PC-9 (cell line): ENCODE results near the gene DBP. TPM values are rescaled to one million over a fixed set of nuclear protein-coding genes. Genes with fewer than 3 reads are reported as not detected.
"Not testable (repeated sequence)": the region's sequence is repeated elsewhere in the genome, so short reads cannot be mapped to it uniquely, and the experiment has no call there.

Experiments
- Bru-seq: library from RNA; stranded (reverse); fragments of 400-500 nt; gene quantifications from one replicate; lab custom pipeline; 2021; lab: Mats Ljungman, UMichigan
- BruChase-seq, 2 experiments: library from RNA; stranded (reverse); fragments of 400-500 nt; gene quantifications; one replicate each; lab custom pipeline; 2021; lab: Mats Ljungman, UMichigan
- BruUV-seq: library from RNA; stranded (reverse); fragments of 400-500 nt; replicated peaks from 2 replicates; lab custom pipeline; 2021; lab: Mats Ljungman, UMichigan
- CTCF ChIA-PET: fragments of 300-600 bp; sonication (Branson Sonifier 250); formaldehyde crosslinking; loops from one replicate; lab custom pipeline; 2022; ENCODE audit warnings: antibody characterized with exemption; lab: Charles Lee
- POLR2A ChIA-PET: fragments of 300-600 bp; sonication (Branson Sonifier 250); formaldehyde crosslinking; loops from one replicate; lab custom pipeline; 2022; ENCODE audit warnings: antibody characterized with exemption; ENCODE audit not compliant: unreplicated experiment; lab: Charles Lee
- DNase-seq, 2 experiments: peaks; one replicate each; pipeline versions ENCODE4 v3.0.0 to v3.0.0-alpha.2; 2015 to 2022; ENCODE audit warnings: mixed read lengths in 1 of 2
- H2AFZ ChIP-seq: fragments of 200-600 bp; sonication (generic); 2 replicates; pipeline ENCODE4 v1.8.1; 2017; ENCODE audit warnings: antibody characterized with exemption
- H3F3A ChIP-seq: fragments of 200-600 bp; sonication (generic); 2 replicates; pipeline ENCODE4 v1.8.1; 2017; ENCODE audit warnings: antibody characterized with exemption, mild to moderate bottlenecking, low read depth; ENCODE audit not compliant: insufficient read depth
- H3K27ac ChIP-seq: fragments of 200-600 bp; sonication (generic); 2 replicates; pipeline ENCODE4 v1.6.1; 2016; ENCODE audit warnings: mixed run types
- H3K27me3 ChIP-seq: fragments of 200-600 bp; sonication (generic); 2 replicates; pipeline ENCODE4 v1.6.1; 2016; ENCODE audit warnings: low read depth, mixed run types; ENCODE audit not compliant: insufficient read depth
- H3K36me3 ChIP-seq: fragments of 200-600 bp; sonication (generic); 2 replicates; pipeline ENCODE4 v1.6.1; 2016; ENCODE audit warnings: low read depth, mixed run types
- H3K4me1 ChIP-seq: fragments of 200-600 bp; sonication (generic); replicated peaks from 2 replicates; pipeline ENCODE4 v1.6.1; 2016; ENCODE audit warnings: mixed run types; ENCODE audit not compliant: insufficient read depth
- H3K4me2 ChIP-seq: fragments of 200-600 bp; sonication (generic); 2 replicates; pipeline ENCODE4 v1.6.1; 2017; ENCODE audit warnings: mixed run types
- H3K4me3 ChIP-seq: fragments of 200-600 bp; sonication (generic); 2 replicates; pipeline ENCODE4 v1.6.1; 2016; ENCODE audit warnings: mixed run types
- H3K79me2 ChIP-seq: fragments of 200-600 bp; sonication (generic); 2 replicates; pipeline ENCODE4 v1.6.1; 2017; ENCODE audit warnings: low read depth, mixed run types
- H3K9me2 ChIP-seq: fragments of 200-600 bp; sonication (generic); 2 replicates; pipeline ENCODE4 v1.8.1; 2017; ENCODE audit warnings: mild to moderate bottlenecking; ENCODE audit not compliant: insufficient read depth
- H3K9me3 ChIP-seq: fragments of 200-600 bp; sonication (generic); 2 replicates; pipeline ENCODE4 v1.8.1; 2016; ENCODE audit warnings: low read depth; ENCODE audit not compliant: insufficient read depth
- H4K20me1 ChIP-seq: fragments of 200-600 bp; sonication (generic); 2 replicates; pipeline ENCODE4 v1.8.1; 2017; ENCODE audit not compliant: insufficient read depth
- EZH2 ChIP-seq: fragments of 200-600 bp; sonication (generic); IDR thresholded peaks from 2 replicates; pipeline ENCODE4 v1.8.0; 2017; ENCODE audit warnings: antibody characterized with exemption, low read depth
- intact Hi-C: fragments of 100-400 bp; cut with micrococcal nuclease; formaldehyde crosslinking; loops from one replicate; pipeline ENCODE4 v1.10.0; 2022; ENCODE audit not compliant: unreplicated experiment
- long read RNA-seq: library from polyadenylated mRNA; stranded (forward); transcript quantifications from one replicate; pipeline ENCODE4 v2.0.0, GENCODE V29; 2022
- total RNA-seq: library from RNA; stranded (reverse); gene quantifications from 2 replicates; pipeline ENCODE4 v1.2.3, GENCODE V29; 2021
- TF ChIP-seq, protein P1 (sequence below): fragments of 200-600 bp; sonication (generic); conservative IDR thresholded peaks from 2 replicates; pipeline ENCODE4 v1.6.1; 2017; ENCODE audit warnings: mixed run types, antibody characterized with exemption, mild to moderate bottlenecking, moderate library complexity

DBP gene, protein sequence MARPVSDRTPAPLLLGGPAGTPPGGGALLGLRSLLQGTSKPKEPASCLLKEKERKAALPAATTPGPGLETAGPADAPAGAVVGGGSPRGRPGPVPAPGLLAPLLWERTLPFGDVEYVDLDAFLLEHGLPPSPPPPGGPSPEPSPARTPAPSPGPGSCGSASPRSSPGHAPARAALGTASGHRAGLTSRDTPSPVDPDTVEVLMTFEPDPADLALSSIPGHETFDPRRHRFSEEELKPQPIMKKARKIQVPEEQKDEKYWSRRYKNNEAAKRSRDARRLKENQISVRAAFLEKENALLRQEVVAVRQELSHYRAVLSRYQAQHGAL
- total RNA-seq (48.2 and 48.6 TPM in 2 replicates), Bru-seq, nascent RNA (percentile 44 among the genes with signal in this experiment), BruChase-seq, experiment 1, labeled RNA remaining after a 2-hour chase (percentile 64 among the genes with signal in this experiment), BruChase-seq, experiment 2, labeled RNA remaining after a 6-hour chase (percentile 65 among the genes with signal in this experiment)
- long read RNA-seq, transcript DBP-201 (4 exons, 2,229 nt), result major isoform, 83 of 93 reads
- long read RNA-seq, partial matches to known transcripts, result 3 of 93 reads
- long read RNA-seq, other reads (novel, unspliced or antisense), result 7 of 93 reads

DNA sequence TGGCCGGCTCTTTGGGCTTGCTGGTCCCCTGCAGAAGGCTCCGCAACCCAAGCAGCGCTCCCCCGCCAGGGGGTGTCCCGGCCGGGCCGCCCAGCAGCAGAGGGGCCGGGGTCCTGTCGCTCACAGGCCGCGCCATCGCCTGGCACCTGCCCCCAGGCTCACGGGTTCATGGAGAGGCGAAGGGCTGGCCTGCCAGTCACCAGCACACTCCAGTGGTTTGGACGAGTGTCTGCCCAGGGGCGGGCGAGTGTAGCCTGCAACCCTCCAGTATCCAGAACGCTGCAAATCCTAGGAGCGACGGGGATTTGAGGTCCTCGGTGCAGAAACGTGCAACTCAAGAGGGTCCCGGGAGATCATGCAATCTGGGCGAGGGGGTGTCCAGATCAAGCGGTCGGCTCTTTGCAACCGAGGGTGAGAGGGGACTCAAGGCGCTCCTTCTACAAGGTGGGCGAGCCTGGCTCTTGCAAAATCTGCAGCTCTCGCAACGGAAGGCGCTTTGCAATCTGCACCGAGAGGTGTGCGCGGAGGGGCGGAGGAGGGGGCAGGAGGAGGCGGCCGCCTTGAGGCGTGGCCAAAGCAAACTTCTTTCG, at the start of gene DBP:
Gene DBP, minus strand, starts transcription at position 521 of the 590 bp plus-strand sequence. Its CDS starts 385 bp downstream, at position 136.
- H3K4me1 ChIP-seq, result peaks cover 31% of the 10 kb centered on the region
- intact Hi-C loops, result loop anchor here (1.0 to 5.0 kb wide), 3 partner anchors 18 to 135 kb away; partner anchors contain the start of genes RPL18 and SPHK2
- CTCF ChIA-PET, result interaction anchor here (0.7 kb wide), 1 partner anchor 461 kb away, joined by 12 read pairs; no protein-coding TSS in a partner anchor
- no peaks in the 10 kb centered on the region for H3K9me2 ChIP-seq
- H3K27me3 ChIP-seq, result no peaks in the 10 kb centered on the region
- peak within 1 kb of the TSS; percentile 84 for H3K27ac ChIP-seq
- H4K20me1 ChIP-seq, result no peaks in the 10 kb centered on the region
- peak within 1 kb of the TSS; percentile 85 for H2AFZ ChIP-seq
- H3K79me2 ChIP-seq, result peaks cover 11% of the 10 kb centered on the region
- BruUV-seq, result no TSS peak
- H3K9me3 ChIP-seq, result no peaks in the 10 kb centered on the region
- H3K4me2 ChIP-seq, result peak within 1 kb of the TSS; percentile 83
- peak in 1 of 2 experiments; percentile 63 for DNase-seq
- H3K4me3 ChIP-seq, result peak within 1 kb of the TSS; percentile 74
- peaks cover 43% of the 10 kb centered on the region for H3F3A ChIP-seq
- POLR2A ChIA-PET, result no interaction called here
- TF ChIP-seq, protein P1, sequence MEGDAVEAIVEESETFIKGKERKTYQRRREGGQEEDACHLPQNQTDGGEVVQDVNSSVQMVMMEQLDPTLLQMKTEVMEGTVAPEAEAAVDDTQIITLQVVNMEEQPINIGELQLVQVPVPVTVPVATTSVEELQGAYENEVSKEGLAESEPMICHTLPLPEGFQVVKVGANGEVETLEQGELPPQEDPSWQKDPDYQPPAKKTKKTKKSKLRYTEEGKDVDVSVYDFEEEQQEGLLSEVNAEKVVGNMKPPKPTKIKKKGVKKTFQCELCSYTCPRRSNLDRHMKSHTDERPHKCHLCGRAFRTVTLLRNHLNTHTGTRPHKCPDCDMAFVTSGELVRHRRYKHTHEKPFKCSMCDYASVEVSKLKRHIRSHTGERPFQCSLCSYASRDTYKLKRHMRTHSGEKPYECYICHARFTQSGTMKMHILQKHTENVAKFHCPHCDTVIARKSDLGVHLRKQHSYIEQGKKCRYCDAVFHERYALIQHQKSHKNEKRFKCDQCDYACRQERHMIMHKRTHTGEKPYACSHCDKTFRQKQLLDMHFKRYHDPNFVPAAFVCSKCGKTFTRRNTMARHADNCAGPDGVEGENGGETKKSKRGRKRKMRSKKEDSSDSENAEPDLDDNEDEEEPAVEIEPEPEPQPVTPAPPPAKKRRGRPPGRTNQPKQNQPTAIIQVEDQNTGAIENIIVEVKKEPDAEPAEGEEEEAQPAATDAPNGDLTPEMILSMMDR, result peak; percentile 27; the same call in 1 of the 2 replicates
- TF ChIP-seq EZH2, result no peak
- H3K36me3 ChIP-seq, result no peaks in the 10 kb centered on the region

DNA sequence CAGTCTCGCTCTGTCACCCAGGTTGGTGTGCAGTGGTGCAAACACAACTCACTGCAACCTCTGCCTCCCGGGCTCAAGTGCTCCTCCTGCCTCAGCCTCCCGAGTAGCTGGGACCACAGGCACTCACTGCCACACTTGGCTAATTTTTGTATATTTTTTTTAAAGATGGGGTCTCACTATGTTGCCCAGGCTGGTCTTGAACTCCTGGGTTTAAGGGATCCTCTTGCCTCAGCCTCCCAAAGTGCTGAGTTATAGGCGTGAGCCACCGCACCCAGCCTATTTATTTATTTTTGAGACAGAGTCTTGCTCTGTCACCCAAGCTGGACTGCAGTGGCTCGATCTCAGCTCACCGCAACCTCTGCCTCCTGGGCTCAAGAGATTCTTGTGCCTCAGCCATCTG, 49.5 kb upstream of the DBP start:
- H2AFZ ChIP-seq, H3K27ac ChIP-seq, DNase-seq, BruUV-seq, H3K4me2 ChIP-seq, POLR2A ChIA-PET, H3K36me3 ChIP-seq, H3K4me3 ChIP-seq, H3K79me2 ChIP-seq, intact Hi-C loops, H3K27me3 ChIP-seq, H3K9me2 ChIP-seq, CTCF ChIA-PET, H3K9me3 ChIP-seq, H4K20me1 ChIP-seq: not testable (repeated sequence)
- Histone ChIP-seq H3K4me1 (peaks cover 25% of the 10 kb centered on the region), H3F3A (peaks cover 17% of the 10 kb centered on the region)

- H4K20me1 ChIP-seq, result no peaks in the 10 kb centered on the region
- no peak overlapping the region for H3K4me3 ChIP-seq
- ChIA-PET CTCF (no interaction called here), POLR2A (no interaction called here)
- no peak for DNase-seq
- H3K4me1 ChIP-seq, result peaks cover 25% of the 10 kb centered on the region
- peaks cover 17% of the 10 kb centered on the region for H3F3A ChIP-seq
- no peak overlapping the region for H2AFZ ChIP-seq
- no peaks in the 10 kb centered on the region for H3K9me2 ChIP-seq
- H3K27me3 ChIP-seq, result no peaks in the 10 kb centered on the region
- intact Hi-C loops, result no loop called here
- H3K27ac ChIP-seq, result no peak overlapping the region
- no peaks in the 10 kb centered on the region for H3K36me3 ChIP-seq
- no peak for TF ChIP-seq EZH2
- TF ChIP-seq, protein P1, result no peak
- H3K79me2 ChIP-seq, result no peaks in the 10 kb centered on the region
- H3K9me3 ChIP-seq, result no peaks in the 10 kb centered on the region
- peak overlapping the region; percentile 34; the same call in 1 of the 2 replicates for H3K4me2 ChIP-seq
- no TSS peak for BruUV-seq
These were observed 48.9 kb upstream of the DBP start for GRCh38 chr19:48686088-48686487.
